BJ (cell line): Measurements from ENCODE around the gene NPSR1. TPM values are rescaled to one million over a fixed set of nuclear protein-coding genes. Genes with fewer than 3 reads are reported as not detected.

ENCODE experiments used
- CTCF ChIA-PET: fragments of 350-600 bp; formaldehyde crosslinking; extraction: SDS; loops from one replicate; lab custom pipeline; 2021; ENCODE audit warnings: antibody characterized with exemption, inconsistent platforms; lab: Yijun Ruan, JAX
- POLR2A ChIA-PET: fragments of 300-600 bp; sonication (Branson Sonifier 250); formaldehyde crosslinking; extraction: SDS; loops from one replicate; lab custom pipeline; 2021; ENCODE audit warnings: antibody characterized with exemption; lab: Charles Lee
- DNase-seq: peaks from one replicate; pipeline ENCODE4 v3.0.0-alpha.2; 2011; ENCODE audit warnings: low read depth
- H3K27me3 ChIP-seq: 2 replicates; pipeline ENCODE4 v1.6.0; 2011; ENCODE audit warnings: low read length; ENCODE audit not compliant: control insufficient read depth, insufficient read depth
- H3K36me3 ChIP-seq: 2 replicates; pipeline ENCODE4 v1.5.1; 2011; ENCODE audit warnings: low read length; ENCODE audit not compliant: control insufficient read depth, insufficient read depth
- H3K4me3 ChIP-seq: 2 replicates; pipeline ENCODE4 v1.5.1; 2011; ENCODE audit warnings: low read depth, mild to moderate bottlenecking, control low read depth, low read length
- CTCF ChIP-seq: IDR thresholded peaks from 2 replicates; pipeline ENCODE4 v1.5.1; 2011; ENCODE audit warnings: low read depth, mild to moderate bottlenecking, control low read depth, inconsistent platforms, low read length, moderate library complexity; ENCODE audit not compliant: insufficient read depth
- polyA plus RNA-seq: library from polyadenylated mRNA; depleted of rRNA; stranded (reverse); fragments of >200 nt; gene quantifications from 2 replicates; pipeline ENCODE4 v1.2.3, GENCODE V29; 2011

NPSR1 gene
- polyA plus RNA-seq, 1 experiment: not detected

GRCh38 chr7:34652809-34653208, 5.2 kb upstream of the NPSR1 start:
- ChIA-PET CTCF (interaction anchor here (1.2 kb wide), 1 partner anchor 22 kb away, joined by 3 read pairs; no protein-coding TSS in a partner anchor), POLR2A (no interaction called here)
- no peak for DNase-seq
- no peak for TF ChIP-seq CTCF
- no peak overlapping the region for H3K4me3 ChIP-seq
- H3K36me3 ChIP-seq: no peaks in the 10 kb centered on the region
- no peaks in the 10 kb centered on the region for H3K27me3 ChIP-seq

- no peak overlapping the region for H3K4me3 ChIP-seq
Measured at GRCh38 chr7:34653787-34654186, 4.2 kb upstream of the NPSR1 start.

GRCh38 chr7:34655384-34655783, 2.6 kb upstream of the NPSR1 start:
- no peaks in the 10 kb centered on the region for H3K36me3 ChIP-seq
- H3K27me3 ChIP-seq: no peaks in the 10 kb centered on the region
- ChIA-PET CTCF (no interaction called here), POLR2A (no interaction called here)
- no peak for DNase-seq
- no peak for TF ChIP-seq CTCF
- no peak overlapping the region for H3K4me3 ChIP-seq

More at GRCh38 chr7:34653787-34654186, 4.2 kb upstream of the NPSR1 start:
- CTCF ChIA-PET: no interaction called here
- no peak for TF ChIP-seq CTCF
- DNase-seq: no peak
- POLR2A ChIA-PET: no interaction called here
- Histone ChIP-seq H3K36me3 (no peaks in the 10 kb centered on the region), H3K27me3 (no peaks in the 10 kb centered on the region)

- POLR2A ChIA-PET: no interaction called here
- CTCF ChIA-PET: interaction anchor here (1.1 kb wide), 1 partner anchor 19 kb away, joined by 3 read pairs; no protein-coding TSS in a partner anchor
- TF ChIP-seq CTCF: no peak
Measured at GRCh38 chr7:34656041-34656440, 2.0 kb upstream of the NPSR1 start.

GRCh38 chr7:34659472-34660075, 1.6 kb downstream of the NPSR1 start:
- ChIA-PET POLR2A (no interaction called here), CTCF (interaction anchor here (1.2 kb wide), 1 partner anchor 16 kb away, joined by 3 read pairs; no protein-coding TSS in a partner anchor)
- TF ChIP-seq CTCF: no peak
- no peaks in the 10 kb centered on the region for H3K27me3 ChIP-seq
- H3K4me3 ChIP-seq: no peak overlapping the region
- DNase-seq: no peak
- no peaks in the 10 kb centered on the region for H3K36me3 ChIP-seq

More at GRCh38 chr7:34656041-34656440, 2.0 kb upstream of the NPSR1 start:
- DNase-seq: no peak
- no peaks in the 10 kb centered on the region for H3K27me3 ChIP-seq
- no peaks in the 10 kb centered on the region for H3K36me3 ChIP-seq
- no peak overlapping the region for H3K4me3 ChIP-seq
